Natural killer cell treated with Interleukin-12 subunit alpha and Interleukin-12 subunit beta and Interleukin-15 and Interleukin-18, amount 100 ng/mL, for 72 hours (primary cell): ENCODE results near the gene DEUP1. TPM values are rescaled to one million over a fixed set of nuclear protein-coding genes. Genes with fewer than 3 reads are reported as not detected.

Experiments used
- total RNA-seq, 2 donors: library from RNA; stranded (reverse); gene quantifications; one replicate each; pipeline ENCODE4 v1.2.3, GENCODE V29; 2022

DEUP1 gene
- total RNA-seq, 2 donors from 2014 or later, result not detected

Other genes with a start within 250 kb of the DEUP1 start
- 10 to 100 TPM; 13.6 to 17.2 TPM for gene SLC36A4, start 132.8 kb upstream of the DEUP1 start, total RNA-seq
- gene SMCO4, start 212.6 kb downstream of the DEUP1 start, total RNA-seq, result 10 to 100 TPM; 12.7 to 17.9 TPM